ENCODE results near the gene CPT1B.
"Not testable (repeated sequence)": the region's sequence is repeated elsewhere in the genome, so short reads cannot be mapped to it uniquely, and the experiment has no call there.

CPT1B gene

DNA sequence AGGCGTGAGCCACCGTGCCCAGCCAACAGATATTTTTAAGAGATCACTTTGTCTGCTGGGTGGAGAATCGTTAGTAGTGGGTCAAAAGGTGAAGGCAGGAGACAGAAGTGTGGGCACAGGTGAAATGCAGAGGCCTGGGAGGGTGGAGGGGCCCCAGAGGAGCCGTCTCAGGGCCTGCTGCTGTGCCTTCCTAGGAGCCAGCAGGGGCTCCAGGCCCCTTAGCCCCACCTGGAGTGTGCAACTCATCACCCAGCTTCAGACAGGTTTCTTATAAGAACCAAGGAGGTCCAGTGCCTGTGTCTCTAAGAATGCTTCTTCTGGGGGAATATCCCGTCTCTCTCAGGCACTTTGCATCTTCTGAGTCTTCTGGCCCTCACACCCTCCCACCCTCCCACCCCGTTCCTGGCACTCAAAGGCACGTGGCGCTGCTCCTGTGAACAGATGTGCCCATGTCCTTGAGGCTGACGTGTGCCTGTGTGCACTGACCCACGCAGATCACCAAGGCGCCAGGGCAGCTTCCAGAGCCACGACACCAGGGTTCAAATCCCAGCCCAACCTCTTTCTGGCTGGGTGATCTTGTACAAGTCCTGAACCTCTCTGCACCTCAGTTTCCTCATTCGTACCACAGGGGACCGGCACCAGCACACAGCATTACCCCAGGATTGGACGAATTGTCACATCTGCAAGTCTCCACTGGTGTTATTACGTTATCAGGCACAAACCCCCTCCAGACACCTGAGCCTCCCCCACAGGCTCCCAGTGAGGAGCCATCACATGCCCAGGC is 46.3 kb upstream of the CPT1B start:
- peaks cover 0 to 16% (median 0%) of the 10 kb centered on the region in 3 donors for H3K36me3 ChIP-seq
- peaks cover 0 to 33% (median 23%) of the 10 kb centered on the region in 4 donors for H3K4me1 ChIP-seq
- no peak overlapping the region for H3K4me3 ChIP-seq
- H3K27me3 ChIP-seq, result peaks cover 0 to 16% of the 10 kb centered on the region in 2 donors
- no peaks in the 10 kb centered on the region for H3K9me3 ChIP-seq
- intact Hi-C loops (cut with DNase I; ENCODE audit: low total_unique reads), result no loop called here
- no peak for DNase-seq
- H3K27ac ChIP-seq, result no peak overlapping the region
- TF ChIP-seq, protein P1, sequence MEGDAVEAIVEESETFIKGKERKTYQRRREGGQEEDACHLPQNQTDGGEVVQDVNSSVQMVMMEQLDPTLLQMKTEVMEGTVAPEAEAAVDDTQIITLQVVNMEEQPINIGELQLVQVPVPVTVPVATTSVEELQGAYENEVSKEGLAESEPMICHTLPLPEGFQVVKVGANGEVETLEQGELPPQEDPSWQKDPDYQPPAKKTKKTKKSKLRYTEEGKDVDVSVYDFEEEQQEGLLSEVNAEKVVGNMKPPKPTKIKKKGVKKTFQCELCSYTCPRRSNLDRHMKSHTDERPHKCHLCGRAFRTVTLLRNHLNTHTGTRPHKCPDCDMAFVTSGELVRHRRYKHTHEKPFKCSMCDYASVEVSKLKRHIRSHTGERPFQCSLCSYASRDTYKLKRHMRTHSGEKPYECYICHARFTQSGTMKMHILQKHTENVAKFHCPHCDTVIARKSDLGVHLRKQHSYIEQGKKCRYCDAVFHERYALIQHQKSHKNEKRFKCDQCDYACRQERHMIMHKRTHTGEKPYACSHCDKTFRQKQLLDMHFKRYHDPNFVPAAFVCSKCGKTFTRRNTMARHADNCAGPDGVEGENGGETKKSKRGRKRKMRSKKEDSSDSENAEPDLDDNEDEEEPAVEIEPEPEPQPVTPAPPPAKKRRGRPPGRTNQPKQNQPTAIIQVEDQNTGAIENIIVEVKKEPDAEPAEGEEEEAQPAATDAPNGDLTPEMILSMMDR (IDR thresholded peaks at IDR 0.05), result no peak

DNA sequence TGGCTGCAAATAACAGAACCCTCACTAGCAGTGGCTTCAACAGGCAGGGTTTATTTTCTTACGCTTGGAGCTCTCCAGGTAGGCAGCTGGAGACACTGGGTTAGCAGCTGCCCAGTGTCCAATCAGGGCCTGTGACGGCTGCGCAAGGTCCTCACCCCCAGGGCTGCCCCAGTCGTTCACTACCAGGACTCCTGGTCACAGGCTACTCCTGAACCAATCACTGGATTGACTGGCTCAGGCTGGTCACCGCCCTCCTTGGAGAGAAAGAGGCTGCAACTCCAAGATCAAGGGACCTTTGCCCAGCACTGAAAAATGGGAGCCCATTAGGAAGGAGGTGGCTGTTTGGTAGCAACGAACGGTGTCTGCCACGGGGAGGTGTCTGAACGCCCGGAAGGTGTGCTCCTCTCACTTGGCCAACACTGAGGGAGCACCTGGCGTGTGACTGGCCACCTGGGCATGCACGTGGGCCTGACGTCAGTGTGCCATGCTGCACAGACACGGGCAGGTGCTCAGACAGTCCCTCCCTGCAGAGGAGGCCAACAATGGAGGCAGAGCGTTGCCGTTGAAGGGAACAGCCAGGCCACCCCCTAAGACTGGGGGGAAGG is 44.6 kb upstream of the CPT1B start:
- Histone ChIP-seq H3K4me1 (peaks cover 0 to 25% (median 15%) of the 10 kb centered on the region in 4 donors), H3K4me3 (no peak overlapping the region), H3K9me3 (no peaks in the 10 kb centered on the region), H3K36me3 (peaks cover 0 to 16% (median 0%) of the 10 kb centered on the region in 3 donors), H3K27ac (no peak overlapping the region), H3K27me3 (peaks cover 0 to 26% of the 10 kb centered on the region in 2 donors)
- TF ChIP-seq, protein P1 (IDR thresholded peaks at IDR 0.05), result no peak
- intact Hi-C loops (cut with DNase I; ENCODE audit: low total_unique reads), result no loop called here
- no peak for DNase-seq

DNA sequence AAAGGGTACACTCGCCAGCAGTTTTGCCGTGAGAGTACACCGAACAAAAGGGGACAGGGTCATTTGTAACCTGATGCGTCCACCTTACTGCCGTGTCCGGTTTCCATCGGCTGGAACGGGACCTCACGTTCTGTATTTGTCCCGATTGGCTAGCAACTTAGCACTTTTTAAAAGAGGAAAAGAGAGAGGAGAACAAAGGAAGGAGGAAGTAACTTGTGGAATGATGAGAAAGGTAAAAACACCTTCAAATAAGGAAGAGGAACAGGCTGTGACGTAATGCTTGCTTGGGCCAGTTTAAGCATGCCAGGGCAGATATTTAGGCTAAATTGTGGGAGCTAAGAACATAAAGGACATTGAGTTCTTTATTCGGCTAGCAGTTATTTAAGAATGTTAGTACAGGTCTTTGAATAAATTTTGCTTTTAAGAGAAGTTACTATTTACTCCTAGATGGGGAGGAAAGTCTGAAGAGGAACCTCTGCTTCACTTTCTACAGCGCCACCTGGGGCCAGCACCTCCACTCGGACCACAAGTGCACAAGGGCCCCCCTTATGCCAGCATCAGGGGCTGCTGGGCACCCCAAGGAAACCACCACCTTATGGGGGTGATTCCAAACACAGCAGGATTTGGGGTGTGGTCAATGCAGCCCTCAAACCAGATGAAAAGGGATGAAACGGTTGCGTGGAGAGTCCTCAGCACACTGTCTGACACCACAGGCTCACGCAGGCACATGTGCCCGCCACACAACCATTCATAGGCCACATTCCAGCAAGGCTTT is 43.9 kb upstream of the CPT1B start:
- H3K36me3 ChIP-seq, result peaks cover 0 to 16% (median 0%) of the 10 kb centered on the region in 3 donors
- no peak overlapping the region for H3K27ac ChIP-seq
- intact Hi-C loops (cut with DNase I; ENCODE audit: low total_unique reads), result no loop called here
- H3K4me3 ChIP-seq, result no peak overlapping the region
- H3K27me3 ChIP-seq, result peaks cover 0 to 26% of the 10 kb centered on the region in 2 donors
- TF ChIP-seq, protein P1 (IDR thresholded peaks at IDR 0.05), result no peak
- no peak for DNase-seq
- H3K4me1 ChIP-seq, result peaks cover 0 to 20% (median 10%) of the 10 kb centered on the region in 4 donors
- no peaks in the 10 kb centered on the region for H3K9me3 ChIP-seq

DNA sequence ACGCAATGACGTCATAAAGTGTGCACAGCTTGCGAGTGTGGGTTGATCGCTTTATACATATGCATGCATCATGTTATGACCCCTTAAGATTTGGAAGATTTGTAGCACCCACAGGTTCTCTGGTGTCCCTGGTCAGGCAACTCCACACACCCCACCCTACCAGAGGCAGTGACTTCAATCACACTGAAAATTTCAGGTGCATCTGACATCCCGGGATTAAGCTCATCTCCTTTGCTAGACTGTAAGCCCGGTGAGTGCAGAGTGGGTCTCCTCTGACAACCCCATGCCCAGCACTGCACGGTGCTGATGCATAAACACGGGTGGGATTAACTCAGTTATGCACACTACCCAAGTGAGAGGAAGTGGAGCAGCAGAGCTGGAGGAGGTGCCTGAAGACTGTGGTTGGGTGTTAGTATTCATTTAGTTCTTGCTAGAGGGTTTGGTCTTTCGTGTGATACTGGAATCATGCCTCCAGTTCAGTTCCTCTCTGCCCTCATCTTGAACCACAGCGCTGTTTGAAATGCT is 43.2 kb upstream of the CPT1B start:
- peak in 1 of 2 donors; percentile 28 for DNase-seq
- intact Hi-C loops (cut with DNase I; ENCODE audit: low total_unique reads), result no loop called here
- TF ChIP-seq, protein P1 (IDR thresholded peaks at IDR 0.05), result no peak

DNA sequence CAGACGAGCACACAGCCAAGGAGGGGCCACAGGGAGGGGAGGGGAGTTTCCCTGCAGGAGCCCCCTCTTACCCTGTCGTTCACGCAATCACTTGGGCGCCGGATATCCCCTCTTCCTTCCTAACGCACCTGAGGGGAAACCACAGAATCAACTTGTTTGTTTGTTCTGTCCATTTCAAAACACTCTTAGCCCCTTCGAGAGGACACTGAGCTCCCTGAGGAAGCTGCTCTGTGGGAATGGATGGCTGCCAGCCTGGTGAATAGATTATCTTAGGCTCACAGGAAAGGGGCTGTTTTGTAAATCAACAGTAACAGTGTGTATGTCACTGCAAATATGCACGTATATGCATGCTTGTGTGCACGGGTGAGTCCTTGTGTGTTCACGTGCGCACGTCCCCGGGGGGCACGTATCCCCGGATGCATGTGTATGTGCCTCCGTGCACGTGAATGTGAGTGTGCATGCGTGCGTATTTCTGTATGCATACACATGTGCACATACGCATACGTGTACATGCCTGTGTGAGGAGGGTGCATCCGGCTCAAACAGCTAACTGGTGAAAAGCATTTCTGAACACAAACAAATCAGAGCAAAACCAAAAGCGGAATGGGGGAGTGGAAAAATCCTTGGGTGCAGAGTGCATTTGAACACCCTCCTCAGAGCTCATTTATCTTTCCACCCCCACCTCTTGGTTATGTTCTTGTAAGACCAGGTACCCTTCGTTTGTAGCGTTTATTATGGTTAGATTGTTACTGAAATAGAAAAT is 42.5 kb upstream of the CPT1B start:
- Histone ChIP-seq H3K27me3 (peaks cover 0 to 26% of the 10 kb centered on the region in 2 donors), H3K4me3 (no peak overlapping the region), H3K36me3 (peaks cover 0 to 8% (median 0%) of the 10 kb centered on the region in 3 donors), H3K27ac (no peak overlapping the region), H3K9me3 (no peaks in the 10 kb centered on the region), H3K4me1 (peaks cover 0 to 16% (median 6%) of the 10 kb centered on the region in 4 donors)
- peak in 1 of 2 donors; percentile 78 for DNase-seq
- TF ChIP-seq, protein P1 (IDR thresholded peaks at IDR 0.05), result peak in 1 of 2 experiments; percentile 73
- intact Hi-C loops (cut with DNase I; ENCODE audit: low total_unique reads), result no loop called here

More for the DNA sequence above, 43.2 kb upstream of the CPT1B start:
- Histone ChIP-seq H3K27ac (no peak overlapping the region), H3K4me1 (peaks cover 0 to 16% (median 6%) of the 10 kb centered on the region in 4 donors), H3K4me3 (no peak overlapping the region), H3K36me3 (peaks cover 0 to 15% (median 0%) of the 10 kb centered on the region in 3 donors), H3K9me3 (no peaks in the 10 kb centered on the region), H3K27me3 (peaks cover 0 to 26% of the 10 kb centered on the region in 2 donors)

DNA sequence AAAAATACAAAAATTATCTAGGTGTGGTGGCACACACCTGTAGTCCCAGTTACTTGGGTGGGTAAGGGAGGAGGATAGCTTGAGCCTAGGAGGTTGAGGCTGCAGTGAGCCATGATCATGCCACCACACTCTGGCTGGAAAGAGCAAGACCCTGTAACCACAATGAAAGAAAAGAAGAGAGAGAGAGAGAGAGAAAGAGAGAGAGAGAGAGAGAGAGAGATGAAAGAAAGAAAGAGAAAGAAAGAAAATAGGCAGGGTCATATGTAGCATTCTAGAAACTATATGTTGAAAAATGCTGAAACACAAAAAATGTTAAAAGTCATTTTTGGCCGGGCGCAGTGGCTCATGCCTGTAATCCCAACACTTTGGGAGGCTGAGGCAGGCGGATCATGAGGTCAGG is 36.1 kb upstream of the CPT1B start:
- H3K9me3 ChIP-seq; H3K27ac ChIP-seq; H3K36me3 ChIP-seq; intact Hi-C loops (cut with DNase I; ENCODE audit: low total_unique reads); H3K4me1 ChIP-seq; DNase-seq; H3K4me3 ChIP-seq: not testable (repeated sequence)
- H3K27me3 ChIP-seq, result peaks cover 0 to 53% of the 10 kb centered on the region in 2 donors
